Inferior parietal cortex (tissue), 1 donor: ENCODE results near the gene ECSIT.
"Not testable (repeated sequence)": the region's sequence is repeated elsewhere in the genome, so short reads cannot be mapped to it uniquely, and the experiment has no call there.

ENCODE experiments used
- DNase-seq: peaks from one replicate; pipeline ENCODE4 v3.0.0-alpha.2; 2016; ENCODE audit errors: extremely low spot score

Gene ECSIT, protein sequence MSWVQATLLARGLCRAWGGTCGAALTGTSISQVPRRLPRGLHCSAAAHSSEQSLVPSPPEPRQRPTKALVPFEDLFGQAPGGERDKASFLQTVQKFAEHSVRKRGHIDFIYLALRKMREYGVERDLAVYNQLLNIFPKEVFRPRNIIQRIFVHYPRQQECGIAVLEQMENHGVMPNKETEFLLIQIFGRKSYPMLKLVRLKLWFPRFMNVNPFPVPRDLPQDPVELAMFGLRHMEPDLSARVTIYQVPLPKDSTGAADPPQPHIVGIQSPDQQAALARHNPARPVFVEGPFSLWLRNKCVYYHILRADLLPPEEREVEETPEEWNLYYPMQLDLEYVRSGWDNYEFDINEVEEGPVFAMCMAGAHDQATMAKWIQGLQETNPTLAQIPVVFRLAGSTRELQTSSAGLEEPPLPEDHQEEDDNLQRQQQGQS

DNA sequence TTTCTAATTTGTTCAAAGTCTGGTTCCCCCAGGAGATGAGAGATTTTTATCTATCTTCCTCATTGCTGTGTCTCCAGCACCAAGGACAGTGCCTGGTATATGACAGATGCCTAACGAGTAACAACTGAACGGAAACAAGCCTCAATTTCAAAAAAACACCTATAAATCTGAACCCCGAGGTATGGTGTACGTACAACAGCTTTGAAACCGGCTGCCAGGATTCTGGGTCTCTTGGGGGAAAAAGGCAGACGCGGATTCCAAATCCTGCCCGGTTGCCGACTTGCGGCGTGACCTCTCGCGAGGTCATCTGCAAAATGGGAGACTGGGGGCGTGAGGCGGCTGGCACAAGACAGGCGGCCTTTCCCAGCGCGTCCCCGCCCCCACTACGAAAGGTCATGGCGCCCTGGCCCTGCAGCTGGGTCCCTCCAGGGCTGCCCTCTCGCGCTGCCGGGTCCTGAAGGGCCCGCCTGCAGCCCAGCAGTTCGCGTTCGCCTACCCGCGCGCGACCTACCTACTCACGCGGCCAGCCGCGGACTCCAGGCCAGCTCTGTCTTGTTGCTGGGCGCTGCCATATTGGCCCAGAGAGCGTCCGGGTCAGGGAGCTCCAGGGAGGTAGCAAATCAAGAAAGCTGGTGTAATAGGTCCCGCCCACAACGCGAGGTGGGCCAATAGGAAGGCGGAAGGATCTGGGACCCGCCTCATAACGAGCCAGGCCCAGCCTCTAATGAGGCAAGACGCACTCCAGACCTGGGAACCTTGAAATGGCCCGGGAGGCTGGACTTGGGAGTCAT lies at the start of gene ECSIT:
Gene ECSIT (minus strand): TSS at position 584 of the 791 bp plus-strand sequence. CDS start 9,964 bp downstream, outside the sequence.
- DNase-seq, result peak; percentile 98

DNA sequence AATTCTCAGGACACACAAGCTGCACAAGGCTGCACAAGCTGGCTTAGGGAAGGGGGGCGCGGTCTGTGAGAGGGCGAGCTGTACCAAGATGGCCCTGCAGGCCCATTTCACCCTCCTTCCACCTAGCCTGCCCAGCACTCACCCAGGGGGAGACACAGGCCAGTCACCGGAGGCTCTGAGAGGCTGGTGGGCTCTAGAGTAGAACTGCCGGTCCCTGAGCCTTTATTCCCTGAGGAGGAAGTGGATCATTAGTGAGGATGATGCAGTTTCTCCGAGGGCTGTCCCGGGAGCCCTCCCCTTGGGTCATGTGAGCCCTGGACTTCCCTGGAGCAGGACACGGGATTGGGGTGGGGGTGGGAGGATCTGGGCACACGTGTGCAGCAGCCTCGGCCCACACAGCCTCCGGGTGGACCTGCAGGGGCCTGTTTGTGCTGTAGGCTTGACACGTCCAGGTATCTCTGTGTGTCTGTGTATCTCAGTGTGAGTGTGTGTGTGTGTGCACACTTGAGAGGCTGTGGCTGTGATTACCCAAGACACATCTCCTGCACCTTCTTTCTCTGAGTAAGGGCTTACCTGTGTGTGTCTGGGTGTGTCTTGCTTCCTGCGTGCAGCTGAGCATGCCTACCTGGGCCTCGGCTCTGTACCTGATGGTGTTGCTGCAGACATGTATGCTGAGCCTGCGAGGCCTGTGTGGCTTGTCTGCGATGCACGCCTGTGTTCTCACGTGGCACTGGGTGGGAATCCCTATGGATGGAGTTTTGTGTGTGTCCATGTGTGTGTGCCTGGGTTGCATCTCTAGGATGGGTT lies 48.7 kb upstream of the ECSIT start, which contains the start of gene ACP5:
Gene ACP5 (minus strand): TSS at position 195 of the 807 bp plus-strand sequence. CDS start 328 bp downstream, outside the sequence.
- no peak for DNase-seq

DNA sequence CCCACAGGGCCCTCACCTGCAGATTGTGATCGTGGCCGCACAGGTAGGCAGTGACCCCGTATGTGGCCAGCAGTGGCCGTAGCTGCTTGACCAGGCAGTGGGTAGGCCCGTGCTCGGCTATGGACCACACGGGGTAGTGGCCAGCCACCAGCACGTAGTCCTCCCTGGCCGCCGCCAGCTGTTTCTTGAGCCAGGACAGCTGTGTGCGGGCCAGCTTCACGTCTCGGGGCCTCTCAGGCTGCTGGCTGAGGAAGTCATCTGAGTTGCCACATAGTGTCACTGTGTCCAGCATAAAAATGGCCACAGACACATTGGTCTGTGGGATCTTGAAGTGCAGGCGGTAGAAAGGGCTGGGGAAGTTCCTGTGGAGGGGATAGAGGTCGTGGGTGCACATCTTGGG lies 47.3 kb upstream of the ECSIT start:
- no peak for DNase-seq

DNA sequence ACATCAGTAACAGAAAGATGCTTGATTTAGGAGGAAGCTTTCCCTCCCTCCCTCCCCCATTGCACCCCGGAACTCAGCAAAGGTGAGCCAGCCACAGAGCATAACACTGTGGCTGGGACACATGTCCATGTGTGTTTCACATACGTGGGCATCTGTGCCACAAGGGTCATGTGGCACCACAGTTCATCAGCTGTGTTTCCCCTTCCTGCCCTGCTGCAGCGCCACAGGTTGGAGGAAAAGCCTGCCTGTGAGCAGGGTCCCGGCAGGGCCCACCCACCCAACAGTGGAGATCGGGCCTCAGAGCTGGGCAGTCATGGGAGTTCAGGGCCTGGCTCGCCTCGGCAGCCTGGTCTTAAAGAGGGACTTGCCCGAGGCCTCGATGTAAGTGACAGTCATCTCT lies 45.8 kb upstream of the ECSIT start:
- no peak for DNase-seq

DNA sequence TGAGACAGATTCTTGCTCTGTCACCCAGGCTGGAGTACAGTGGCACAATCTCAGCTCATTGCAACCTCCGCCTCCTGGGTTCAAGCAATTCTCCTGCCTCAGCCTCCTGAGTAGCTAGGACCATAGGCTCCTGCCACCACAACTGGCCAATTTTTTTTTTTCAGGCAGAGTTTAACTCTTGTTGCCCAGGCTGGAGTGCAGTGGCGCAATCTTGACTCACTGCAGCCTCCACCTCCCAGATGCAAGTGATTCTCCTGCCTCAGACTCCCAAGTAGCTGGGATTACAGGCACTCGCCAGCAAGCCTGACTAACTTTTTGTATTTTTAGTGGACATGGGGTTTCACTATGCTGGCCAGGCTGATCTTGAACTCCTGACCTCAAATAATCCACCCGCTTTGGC lies 44.8 kb upstream of the ECSIT start:
- DNase-seq, result not testable (repeated sequence)

DNA sequence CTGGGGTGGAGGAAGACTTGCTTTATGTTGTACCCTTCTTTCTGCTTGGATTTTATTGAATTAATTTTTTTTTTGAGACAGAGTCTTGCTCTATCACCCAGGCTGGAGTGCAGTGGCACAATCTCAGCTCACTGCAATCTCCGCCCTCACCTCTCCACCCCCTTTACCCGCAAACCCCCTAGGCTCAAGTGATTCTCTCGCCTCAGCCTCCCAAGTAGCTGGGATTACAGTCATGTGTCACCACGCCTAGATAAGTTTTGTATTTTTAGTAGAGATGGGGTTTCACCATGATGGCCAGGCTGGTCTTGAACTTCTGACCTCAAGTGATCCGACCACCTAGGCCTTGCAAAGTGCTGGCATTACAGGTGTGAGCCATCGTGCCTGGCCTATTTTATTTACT lies 44.4 kb upstream of the ECSIT start:
- not testable (repeated sequence) for DNase-seq

DNA sequence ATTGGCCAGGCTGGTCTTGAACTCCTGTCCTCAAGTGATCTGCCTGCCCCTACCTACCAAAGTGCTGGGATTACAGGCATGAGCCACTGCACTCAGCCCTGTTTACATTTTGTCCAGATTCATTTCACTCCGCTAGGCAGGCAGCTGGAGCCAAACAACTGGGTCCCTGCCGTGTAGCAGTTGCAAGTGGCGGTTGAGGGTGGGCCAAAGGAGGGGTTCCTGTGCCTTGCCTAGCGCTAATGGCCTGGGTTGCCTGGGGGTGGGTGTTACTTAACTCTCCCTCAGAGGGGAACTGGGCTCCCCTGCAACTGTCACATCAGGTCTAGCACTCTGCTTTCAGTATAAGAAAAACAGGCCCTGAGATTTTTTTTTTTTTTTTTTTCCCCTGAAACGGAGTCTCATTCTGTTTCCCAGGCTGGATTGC lies 41.1 kb upstream of the ECSIT start:
- DNase-seq, result no peak

DNA sequence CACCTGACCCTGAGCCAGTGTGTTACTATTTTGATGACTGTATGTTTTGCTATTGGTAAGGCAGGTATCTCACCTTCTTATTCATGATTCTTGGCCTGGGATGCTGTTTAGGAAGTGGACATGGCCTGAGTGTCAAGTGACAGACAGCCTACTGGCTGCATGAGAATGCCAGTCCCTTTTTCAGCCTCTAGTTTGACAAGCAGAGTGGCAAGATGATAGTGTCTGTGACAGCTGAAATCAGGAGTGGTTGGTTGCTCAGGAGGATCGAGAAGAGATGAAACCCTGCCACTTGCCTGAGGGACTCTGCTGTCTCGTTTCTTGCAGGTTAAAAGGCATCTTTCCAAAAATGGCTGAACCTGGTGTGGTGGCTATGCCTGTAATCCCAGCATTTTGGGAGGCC lies 37.2 kb upstream of the ECSIT start:
- no peak for DNase-seq

DNA sequence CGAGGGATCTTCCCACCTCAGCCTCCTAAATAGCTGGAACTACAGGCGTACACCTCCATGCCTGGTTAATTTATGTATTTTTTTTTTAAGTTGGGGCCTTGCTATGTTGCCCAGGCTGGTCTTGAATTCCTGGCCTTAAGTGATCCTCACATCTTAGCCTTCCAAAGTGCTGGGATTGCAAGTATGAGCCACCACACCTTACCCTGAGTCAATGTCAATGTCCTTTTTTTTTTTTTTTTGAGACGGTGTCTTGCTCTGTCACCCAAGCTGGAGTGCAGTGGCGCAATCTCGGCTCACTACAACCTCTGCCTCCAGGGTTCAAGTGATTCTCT lies 36.7 kb upstream of the ECSIT start:
- not testable (repeated sequence) for DNase-seq

DNA sequence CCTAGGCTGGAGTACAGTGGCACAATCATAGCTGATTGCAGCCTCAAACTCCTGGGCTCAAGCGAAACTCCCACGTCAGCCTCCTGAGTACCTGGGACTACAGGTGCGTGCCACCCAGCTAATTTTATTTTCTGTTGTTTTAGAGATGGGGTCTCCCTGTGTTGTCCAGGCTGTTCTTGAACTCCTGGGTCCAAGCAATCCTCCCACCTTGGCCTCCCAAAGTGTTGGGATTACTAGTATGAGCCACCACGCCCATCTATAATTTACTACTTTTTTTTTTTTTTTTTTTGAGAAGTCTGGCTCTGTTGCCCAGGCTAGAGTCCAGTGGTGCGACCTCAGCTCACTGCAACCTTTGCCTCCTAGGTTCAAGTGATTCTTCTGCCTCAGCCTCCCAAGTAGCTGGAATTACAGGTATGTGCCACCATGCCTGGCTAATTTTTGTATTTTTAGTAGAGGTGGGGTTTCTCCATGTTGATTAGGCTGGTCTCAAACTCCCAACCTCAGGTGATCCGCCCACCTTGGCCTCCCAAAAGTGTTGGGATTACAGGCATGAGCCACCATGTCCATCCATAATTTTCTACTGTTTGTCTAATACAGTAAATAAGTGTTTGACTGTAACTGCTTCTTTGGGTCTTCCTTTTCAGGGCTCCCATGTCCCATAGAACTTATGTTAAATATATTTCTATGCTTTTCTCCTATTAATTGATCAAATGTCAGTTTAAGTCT lies 35.3 kb upstream of the ECSIT start:
- DNase-seq, result not testable (repeated sequence)

DNA sequence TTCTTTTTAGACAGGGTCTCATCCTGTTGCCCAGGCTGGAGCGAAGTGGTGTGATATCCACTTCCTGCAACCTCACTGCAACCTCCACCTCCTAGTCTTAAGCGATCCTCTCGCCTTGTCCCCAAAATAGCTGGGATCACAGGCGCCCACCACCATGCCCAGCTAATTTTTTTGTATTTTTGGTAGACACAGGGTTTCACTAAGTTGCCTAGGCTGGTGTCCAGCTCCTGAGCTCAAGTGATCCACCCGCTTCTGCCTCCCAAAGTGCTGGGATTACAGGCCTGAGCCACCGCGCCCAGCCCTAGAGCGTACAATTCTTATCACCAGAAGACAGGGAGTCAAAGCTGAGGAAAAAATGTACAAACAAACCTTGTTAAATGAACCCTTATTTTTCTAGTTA lies 34.6 kb upstream of the ECSIT start:
- no peak for DNase-seq

DNA sequence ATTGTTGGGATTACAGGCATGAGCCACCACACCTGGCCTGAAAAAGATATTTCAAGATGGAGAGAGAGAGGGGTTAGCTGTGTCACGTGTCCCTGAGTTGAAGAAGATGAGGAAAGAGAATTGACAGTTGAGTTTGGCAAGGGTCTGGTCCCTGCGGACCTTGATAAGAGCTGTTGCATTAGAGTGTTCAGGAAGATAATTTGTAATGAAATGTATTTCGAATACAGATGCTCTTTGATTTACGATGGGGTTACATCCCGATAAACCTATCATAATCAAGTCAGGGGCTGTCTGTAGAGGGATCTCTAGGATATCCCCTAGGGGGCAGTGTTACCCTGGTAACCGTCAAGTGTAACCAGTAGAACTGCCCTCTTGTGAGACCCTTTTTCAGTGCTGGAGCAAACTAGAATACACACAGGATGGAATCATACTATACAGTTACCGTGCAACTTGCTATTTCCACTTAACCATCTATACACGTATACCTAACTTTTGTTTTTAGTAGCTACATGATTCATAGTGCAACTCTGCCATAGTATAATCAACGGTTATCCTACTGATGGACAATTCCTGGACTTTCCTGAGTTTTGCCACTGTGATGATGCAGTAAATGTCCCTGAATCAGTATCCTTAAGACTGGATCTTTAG lies 31.6 kb upstream of the ECSIT start:
- DNase-seq, result peak; percentile 82

DNA sequence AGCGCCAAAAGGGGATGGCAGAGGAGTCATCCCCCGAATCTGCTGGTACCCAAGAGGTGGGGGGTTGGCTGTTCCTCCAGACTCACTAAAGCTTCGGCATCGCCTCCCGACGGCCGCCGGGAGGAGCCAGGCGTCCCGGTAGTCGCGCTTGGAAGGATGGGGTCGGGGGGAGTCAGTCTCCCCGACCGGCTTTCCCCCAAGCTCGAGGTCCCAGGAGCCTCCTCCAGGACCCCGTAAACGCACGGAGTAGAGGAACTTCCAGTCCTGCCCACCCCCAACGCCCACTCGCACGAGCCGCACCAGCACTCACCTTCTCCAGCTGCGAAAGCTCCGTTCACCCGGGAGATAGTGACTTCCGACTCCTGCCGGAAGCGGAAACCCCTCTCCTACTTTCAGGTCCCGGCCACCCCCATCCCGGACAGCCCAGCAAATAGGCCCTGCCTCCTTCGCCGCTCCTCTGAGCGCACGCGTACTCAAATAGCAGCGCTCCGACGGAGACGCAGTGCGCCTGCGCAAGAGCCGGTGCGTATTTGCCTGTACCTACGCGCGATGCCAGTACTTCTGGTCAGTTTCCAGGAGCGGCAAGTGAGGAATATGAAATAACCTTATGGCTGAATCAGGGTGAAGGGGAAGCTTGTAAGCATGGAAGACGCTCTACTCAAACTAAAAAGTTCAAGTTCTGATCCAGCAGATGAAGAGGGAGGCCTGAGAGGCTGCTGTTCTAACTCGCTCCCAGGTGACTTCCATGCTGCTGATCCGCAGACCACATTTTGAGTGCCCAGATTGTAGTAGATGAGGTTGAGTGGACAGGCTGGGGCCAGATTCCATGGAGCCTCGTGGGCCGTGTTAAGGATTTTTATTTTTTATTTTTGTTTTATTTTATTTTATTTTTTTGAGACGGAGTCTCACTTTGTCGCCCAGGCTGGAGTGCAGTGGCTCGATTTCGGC lies 30.2 kb upstream of the ECSIT start, which contains the start of gene ELOF1:
Gene ELOF1 (minus strand): TSS at position 350 of the 948 bp plus-strand sequence. CDS start 4,883 bp downstream, outside the sequence.
- DNase-seq, result peak; percentile 99

DNA sequence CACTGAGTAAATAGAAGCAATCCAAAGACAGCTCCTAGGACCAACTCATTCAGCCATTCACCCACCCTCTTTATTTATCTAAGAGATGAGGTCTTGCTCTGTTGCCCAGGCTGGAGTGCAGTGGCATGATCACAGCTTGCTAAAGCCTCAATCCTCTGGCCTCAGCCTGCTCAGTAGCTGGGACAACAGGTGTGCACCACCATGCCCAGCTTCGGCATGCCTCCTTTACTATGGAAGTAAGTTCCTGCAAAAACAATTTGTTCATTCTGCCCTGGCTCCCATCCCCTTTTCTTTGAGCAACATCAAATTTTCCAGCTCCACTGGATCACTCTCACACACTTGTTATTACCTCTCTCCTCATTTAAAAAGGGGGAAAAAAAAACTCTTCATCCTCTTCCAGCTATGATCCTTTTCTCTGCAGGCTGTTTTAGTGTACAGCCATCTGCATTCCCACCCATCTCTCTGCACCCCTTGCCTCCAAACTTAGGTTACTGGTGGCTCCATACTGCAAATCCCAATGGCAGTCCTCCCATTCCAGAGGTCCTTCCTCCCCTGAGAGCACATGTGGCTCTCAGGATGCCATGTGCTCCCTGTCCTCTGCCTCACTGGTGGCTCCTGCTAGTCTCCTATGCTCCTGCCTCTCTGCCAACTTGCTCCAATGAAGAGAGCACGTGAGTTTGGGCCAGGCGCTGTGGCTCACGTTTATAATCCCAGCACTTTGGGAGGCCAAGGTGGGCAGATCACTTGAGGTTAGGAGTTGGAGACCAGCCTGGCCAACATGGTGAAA lies 27.9 kb upstream of the ECSIT start:
- no peak for DNase-seq

DNA sequence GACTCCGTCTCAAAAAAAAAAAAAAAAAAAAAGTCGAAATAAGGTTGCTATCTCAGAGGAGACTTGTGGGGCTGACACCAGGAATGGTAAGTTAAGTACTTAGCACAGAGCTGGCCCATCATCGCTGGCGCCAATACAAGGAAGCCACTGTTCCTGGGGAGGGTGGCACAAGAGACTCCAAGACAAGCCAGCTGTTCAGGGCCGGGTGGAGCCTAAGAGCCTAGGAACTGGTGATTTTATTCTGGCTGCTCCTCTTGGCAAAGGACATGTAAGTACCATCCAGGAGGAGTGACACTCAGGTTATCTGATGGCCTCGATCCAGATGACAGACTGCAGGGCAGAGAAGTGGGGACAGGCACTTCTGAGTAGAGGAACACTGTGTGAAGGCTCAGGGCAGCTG lies 26.3 kb upstream of the ECSIT start:
- DNase-seq, result no peak

DNA sequence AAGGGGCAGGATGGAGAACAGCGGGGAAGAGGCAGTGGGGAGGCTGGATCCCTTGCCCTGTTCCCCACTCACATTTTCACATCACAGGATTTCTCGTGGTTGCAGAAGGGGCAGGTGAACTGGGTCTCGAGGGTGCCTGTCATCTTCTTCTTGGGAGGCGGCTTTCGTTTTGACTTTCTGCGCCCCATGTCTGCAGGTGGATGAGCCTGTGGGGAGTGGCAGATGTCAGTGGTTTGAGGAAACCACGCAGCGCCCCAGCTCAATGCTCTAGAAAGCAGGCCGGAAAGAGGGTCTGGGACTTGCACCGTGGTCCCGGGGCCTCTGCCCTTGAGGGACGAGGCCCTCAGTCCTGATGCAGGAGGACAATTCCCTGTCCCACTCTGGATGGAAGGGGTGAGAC lies 25.2 kb upstream of the ECSIT start:
- DNase-seq, result no peak

DNA sequence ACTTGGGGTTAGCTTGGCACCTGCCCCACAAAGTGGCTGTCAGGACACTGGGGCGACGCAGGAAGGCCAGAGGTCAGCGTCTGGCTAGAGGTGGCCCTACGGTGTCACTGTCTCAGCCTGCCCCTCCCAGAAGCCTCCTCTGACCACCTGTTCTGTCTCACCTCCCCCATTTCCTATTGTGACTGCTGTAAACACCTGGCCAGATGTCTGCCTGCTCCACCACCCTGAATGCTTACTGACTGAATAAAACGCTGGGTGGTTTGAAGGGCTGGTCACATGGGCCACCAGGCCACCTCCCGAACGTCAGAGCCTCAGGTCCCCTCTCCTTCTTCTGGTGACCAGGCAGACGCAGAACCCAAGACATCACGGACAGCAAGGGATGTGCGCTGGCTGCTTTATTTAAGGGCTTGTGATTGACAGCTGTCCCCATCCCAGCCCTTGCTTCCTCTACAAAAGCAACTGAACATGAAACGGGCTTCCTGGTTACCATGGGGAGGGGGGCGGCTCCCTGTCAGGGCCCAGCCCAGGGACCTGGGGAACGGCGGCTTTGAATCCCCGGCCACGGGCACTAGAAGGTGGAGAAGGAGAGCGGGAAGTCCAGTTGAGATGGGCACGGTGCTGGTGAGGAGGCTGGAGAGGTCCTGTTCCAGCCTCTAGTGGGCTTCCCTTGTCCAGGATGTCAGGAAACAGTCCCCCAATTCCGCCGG lies 23.9 kb upstream of the ECSIT start:
- no peak for DNase-seq

DNA sequence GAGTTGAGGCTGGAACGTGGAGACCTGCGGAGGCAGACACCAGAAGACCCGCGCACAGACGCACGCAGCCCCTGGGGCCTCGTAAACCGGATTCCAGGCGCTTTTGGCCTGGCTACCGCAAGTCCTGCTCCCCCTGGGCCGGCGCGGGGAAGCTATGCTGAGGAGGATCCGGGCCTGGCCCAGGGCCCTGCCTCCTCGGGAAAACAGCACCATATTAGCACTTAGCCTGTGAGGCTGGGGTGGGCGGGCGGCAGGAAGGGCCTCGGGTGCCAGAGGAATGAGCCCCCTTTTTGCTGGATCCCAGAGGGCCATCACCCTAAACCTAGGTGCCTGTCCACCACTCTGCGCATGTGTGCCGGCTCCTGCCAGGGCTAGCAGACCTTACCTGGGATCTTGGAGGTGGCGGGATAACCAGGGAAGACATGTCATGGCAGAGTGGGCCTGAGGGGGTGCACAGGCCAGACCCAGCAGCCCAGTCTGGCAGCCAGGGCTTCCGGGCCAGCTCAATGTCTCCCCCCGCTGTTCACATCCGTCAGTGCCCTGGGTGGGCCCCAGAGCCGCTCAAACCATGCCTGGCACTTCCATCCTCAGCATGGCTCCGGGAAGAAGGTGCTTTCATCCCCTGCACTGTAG lies 22.8 kb upstream of the ECSIT start:
- no peak for DNase-seq
